ENCODE data around the gene MYBPC3. TPM values are rescaled to one million over a fixed set of nuclear protein-coding genes. Genes with fewer than 3 reads are reported as not detected.

MYBPC3 gene
- total and polyA plus RNA-seq, 10 of the 15 experiments (the other 5 are each of a cell fraction or from before 2014, with no cell fraction given): 0.03 to 0.08 (median 0.03) TPM; not detected in 7

DNA sequence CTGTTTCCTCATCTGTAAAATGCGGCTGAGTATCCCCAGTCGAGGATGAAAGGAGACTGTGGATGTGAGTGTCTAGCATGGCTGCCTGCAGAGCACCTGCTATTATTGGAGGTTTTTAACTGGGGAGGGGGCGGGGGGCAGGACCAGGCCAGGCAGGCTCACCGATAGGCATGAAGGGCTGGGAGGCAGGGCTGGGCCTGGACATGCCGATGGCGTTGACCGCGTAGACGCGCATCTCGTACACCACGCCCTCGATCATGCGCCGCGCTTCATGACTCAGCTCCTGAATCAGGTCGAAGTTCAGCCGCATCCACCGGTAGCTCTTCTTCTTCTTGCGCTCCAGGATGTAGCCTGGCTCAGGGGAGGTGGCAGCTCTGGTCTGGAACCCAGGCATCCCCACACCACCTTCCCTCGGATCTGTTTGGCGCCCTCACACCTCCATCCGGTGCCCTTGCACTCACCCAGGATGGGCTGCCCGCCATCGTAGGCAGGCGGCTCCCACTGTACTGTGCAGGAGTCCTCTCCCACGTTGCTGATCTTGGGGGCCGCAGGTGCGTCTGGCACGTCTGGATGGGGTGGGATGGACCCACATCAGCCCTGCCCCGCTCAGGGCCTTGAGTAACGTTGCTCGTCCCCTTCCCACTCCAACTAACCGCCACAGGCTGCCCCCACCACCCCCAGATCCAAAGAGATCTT is 15.1 kb downstream of the MYBPC3 start:
- Histone ChIP-seq H2AFZ (ENCODE audit: control insufficient read depth, low read depth, low read length) (no peak overlapping the region), H3K4me3 (no peak overlapping the region), H3K79me2 (ENCODE audit: control insufficient read depth, insufficient read depth, low read length) (no peaks in the 10 kb centered on the region), H3K4me1 (ENCODE audit: control insufficient read depth, insufficient read depth, low read length) (no peaks in the 10 kb centered on the region), H3K27me3 (replicated peaks in 1 of 2; ENCODE audit: control insufficient read depth in 2 of 2, insufficient read depth in 2 of 2, low read length in 1 of 2) (no peaks in the 10 kb centered on the region; a peak in 1 of 4 replicates), H3K9me3 (replicated peaks; ENCODE audit: control insufficient read depth, insufficient read depth, low read length) (no peaks in the 10 kb centered on the region), H3K4me2 (ENCODE audit: control insufficient read depth, insufficient read depth) (no peak overlapping the region), H3K36me3 (ENCODE audit: control insufficient read depth in 2 of 2, insufficient read depth in 2 of 2, low read length in 1 of 2) (no peaks in the 10 kb centered on the region), H3K9ac (ENCODE audit: control insufficient read depth, insufficient read depth, low read length) (no peak overlapping the region), H3K27ac (ENCODE audit: control insufficient read depth, insufficient read depth) (no peak overlapping the region), H4K20me1 (ENCODE audit: control insufficient read depth, insufficient read depth) (no peaks in the 10 kb centered on the region)
- DNase-seq (ENCODE audit: low read depth, low spot score) (no peak), ATAC-seq (no peak), FAIRE-seq (no peak)
- ChIA-PET RAD21 (ENCODE audit: unreplicated experiment) (no interaction called here), SMC1A (ENCODE audit: uncharacterized antibody, unreplicated experiment) (interaction anchor here (0.5 kb wide), 1 partner anchor 75 kb away, joined by 3 read pairs; no protein-coding TSS in a partner anchor), POLR2A (no interaction called here), CTCF (interaction anchor here (1.1 to 1.3 kb wide), 2 partner anchors 37 to 66 kb away, joined by 3 to 4 read pairs; no protein-coding TSS in a partner anchor)
- in situ Hi-C loops (cut with MboI) (no loop called here), intact Hi-C loops (cut with micrococcal nuclease; ENCODE audit: unreplicated experiment) (no loop called here)
- TF ChIP-seq, protein P1, sequence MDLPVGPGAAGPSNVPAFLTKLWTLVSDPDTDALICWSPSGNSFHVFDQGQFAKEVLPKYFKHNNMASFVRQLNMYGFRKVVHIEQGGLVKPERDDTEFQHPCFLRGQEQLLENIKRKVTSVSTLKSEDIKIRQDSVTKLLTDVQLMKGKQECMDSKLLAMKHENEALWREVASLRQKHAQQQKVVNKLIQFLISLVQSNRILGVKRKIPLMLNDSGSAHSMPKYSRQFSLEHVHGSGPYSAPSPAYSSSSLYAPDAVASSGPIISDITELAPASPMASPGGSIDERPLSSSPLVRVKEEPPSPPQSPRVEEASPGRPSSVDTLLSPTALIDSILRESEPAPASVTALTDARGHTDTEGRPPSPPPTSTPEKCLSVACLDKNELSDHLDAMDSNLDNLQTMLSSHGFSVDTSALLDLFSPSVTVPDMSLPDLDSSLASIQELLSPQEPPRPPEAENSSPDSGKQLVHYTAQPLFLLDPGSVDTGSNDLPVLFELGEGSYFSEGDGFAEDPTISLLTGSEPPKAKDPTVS (IDR thresholded peaks at IDR 0.05; ENCODE audit: low read depth, low read length): no peak
- TF ChIP-seq MXI1 (IDR thresholded peaks at IDR 0.05; ENCODE audit: low read depth, low read length) (no peak), BCL11A (IDR thresholded peaks at IDR 0.05; ENCODE audit: low read depth, low read length) (no peak), TCF3 (IDR thresholded peaks at IDR 0.05; ENCODE audit: borderline replicate concordance, insufficient read depth, low read depth, low read length) (no peak), KDM1A (IDR thresholded peaks at IDR 0.05; ENCODE audit: borderline replicate concordance) (no peak), SUPT20H (IDR thresholded peaks at IDR 0.05; ENCODE audit: borderline replicate concordance, control insufficient read depth, low read depth, low read length) (no peak), CREM (IDR thresholded peaks at IDR 0.05; ENCODE audit: low read depth) (no peak), EZH2 (IDR thresholded peaks at IDR 0.05; ENCODE audit: borderline replicate concordance, control insufficient read depth, low read depth, low read length) (no peak), RAD51 (IDR thresholded peaks at IDR 0.05) (no peak)
- 78% methylated on average over 34 of the region's 34 CpGs for WGBS (ENCODE audit: insufficient coverage, insufficient replicate concordance, low lambda C conversion rate, missing lambda C conversion rate)
- BruUV-seq (replicated peaks): no TSS peak

Measured in GM12878 (cell line).